Urinary bladder (tissue), 4 donors: ENCODE results near the gene OR8A1. TPM values are rescaled to one million over a fixed set of nuclear protein-coding genes. Genes with fewer than 3 reads are reported as not detected.

Experiments used
- DNase-seq: peaks from one replicate; pipeline ENCODE4 v3.0.0-alpha.2; 2015; ENCODE audit errors: extremely low spot score
- H3K27ac ChIP-seq: one replicate; pipeline ENCODE4 v1.5.1; 2013; ENCODE audit warnings: low read depth, mild to moderate bottlenecking, moderate library complexity
- H3K36me3 ChIP-seq: one replicate; pipeline ENCODE4 v1.6.1; 2013; ENCODE audit warnings: mild to moderate bottlenecking, moderate library complexity; ENCODE audit not compliant: insufficient read depth
- H3K4me1 ChIP-seq: one replicate; pipeline ENCODE4 v1.6.1; 2013; ENCODE audit warnings: mild to moderate bottlenecking, moderate library complexity; ENCODE audit not compliant: insufficient read depth
- H3K4me3 ChIP-seq: one replicate; pipeline ENCODE4 v1.5.1; 2013; ENCODE audit warnings: low read depth, low read length
- WGBS: extraction: QIAGEN DNeasy Blood & Tissue Kit; methylation state at CpG from one replicate; pipeline ENCODE4 v1.1.7; 2013; 5-methylcytosine and 5-hydroxymethylcytosine counted together
- polyA plus RNA-seq: library from polyadenylated mRNA; stranded (reverse); fragments of 200-250 nt; gene quantifications from one replicate; pipeline ENCODE4 v1.2.3, GENCODE V29; 2013
- total RNA-seq: library from RNA; depleted of rRNA; stranded (reverse); fragments of >200 nt; gene quantifications from one replicate; pipeline ENCODE4 v1.2.3, GENCODE V29; 2014
- donor health status: healthy with polysubstance abuse.
- donor health status: healthy.

The OR8A1 gene
- total RNA-seq (not detected), polyA plus RNA-seq (not detected)

GRCh38 chr11:124569697-124570096 lies at the start of gene OR8A1:
TSS of gene OR8A1 (plus strand) at chr11:124569997. CDS start at chr11:124570120, 123 bp downstream.
- Histone ChIP-seq H3K4me1 (no peaks in the 10 kb centered on the region), H3K36me3 (no peaks in the 10 kb centered on the region), H3K4me3 (no peak within 1 kb of the TSS), H3K27ac (no peak within 1 kb of the TSS)
- WGBS = 42% methylated on average over 4 of the region's 4 CpGs
- no peak for DNase-seq

GRCh38 chr11:124520550-124520854 lies 49.3 kb upstream of the OR8A1 start:
- H3K27ac ChIP-seq = no peak overlapping the region
- 71% methylated on average over 1 of the region's 1 CpG for WGBS
- DNase-seq = no peak
- H3K4me3 ChIP-seq = no peak overlapping the region
- no peaks in the 10 kb centered on the region for H3K36me3 ChIP-seq
- H3K4me1 ChIP-seq = no peaks in the 10 kb centered on the region

GRCh38 chr11:124533626-124534025 lies 36.2 kb upstream of the OR8A1 start:
- no peak overlapping the region for H3K27ac ChIP-seq
- no peak overlapping the region for H3K4me3 ChIP-seq
- H3K36me3 ChIP-seq = no peaks in the 10 kb centered on the region
- 41% methylated on average over 2 of the region's 2 CpGs for WGBS
- H3K4me1 ChIP-seq = no peaks in the 10 kb centered on the region
- no peak for DNase-seq

DNA sequence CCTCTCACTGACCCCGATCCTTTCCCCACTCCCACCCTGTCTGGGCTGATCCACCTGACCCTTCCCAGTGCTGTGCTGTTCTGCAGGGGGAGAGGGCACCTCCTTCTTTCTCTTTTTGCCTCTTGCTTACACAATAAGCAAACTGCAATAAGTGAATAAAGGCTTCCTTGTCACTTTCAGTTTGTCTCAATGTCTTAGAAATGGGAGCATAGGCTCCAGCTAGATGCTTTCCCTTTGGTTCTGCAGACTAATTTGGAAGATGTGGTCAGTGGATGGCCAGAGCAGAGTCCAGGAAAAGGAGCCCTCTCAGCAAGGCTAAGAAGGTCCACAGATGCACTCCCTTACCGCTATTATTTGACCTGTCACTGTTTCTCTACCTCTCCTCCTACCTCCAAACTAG lies 35.7 kb upstream of the OR8A1 start:
- H3K4me3 ChIP-seq = no peak overlapping the region
- WGBS = 77% methylated on average over 2 of the region's 2 CpGs
- no peak overlapping the region for H3K27ac ChIP-seq
- no peak for DNase-seq
- H3K36me3 ChIP-seq = no peaks in the 10 kb centered on the region
- no peaks in the 10 kb centered on the region for H3K4me1 ChIP-seq

DNA sequence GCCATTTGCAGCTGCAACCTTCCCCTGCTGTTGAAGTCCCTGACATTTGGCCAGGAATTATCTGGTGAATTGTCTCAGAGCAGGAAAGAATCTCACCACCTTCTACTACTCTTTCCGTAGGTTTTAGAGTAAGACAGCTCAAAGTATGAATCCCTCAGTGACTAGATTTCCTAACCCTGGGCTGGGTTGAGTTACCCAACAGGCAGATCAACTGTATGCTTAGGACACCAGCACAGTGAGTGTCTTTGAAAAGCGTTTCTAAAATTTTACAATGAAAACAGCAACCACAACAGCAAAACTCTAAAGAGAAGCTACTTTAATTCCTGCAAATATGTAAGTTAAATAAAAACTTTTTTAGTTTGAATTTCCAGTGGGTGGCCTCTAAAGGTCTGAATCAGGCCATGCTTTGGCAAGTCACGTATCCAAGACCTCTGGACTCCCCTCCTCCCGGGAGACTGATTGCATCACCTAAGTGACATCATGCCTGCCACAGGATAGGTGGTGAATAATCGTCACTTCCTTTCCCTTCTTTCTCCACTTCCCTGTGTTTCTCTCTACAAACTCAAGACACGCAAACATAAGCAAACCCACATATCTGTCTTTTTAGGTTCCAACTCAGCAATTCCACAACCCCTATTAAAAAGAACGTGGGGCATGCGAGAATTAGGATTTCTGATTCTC lies 34.1 kb upstream of the OR8A1 start:
- Histone ChIP-seq H3K27ac (no peak overlapping the region), H3K4me1 (no peaks in the 10 kb centered on the region), H3K36me3 (no peaks in the 10 kb centered on the region), H3K4me3 (no peak overlapping the region)
- WGBS = 80% methylated on average over 8 of the region's 8 CpGs
- no peak for DNase-seq

DNA sequence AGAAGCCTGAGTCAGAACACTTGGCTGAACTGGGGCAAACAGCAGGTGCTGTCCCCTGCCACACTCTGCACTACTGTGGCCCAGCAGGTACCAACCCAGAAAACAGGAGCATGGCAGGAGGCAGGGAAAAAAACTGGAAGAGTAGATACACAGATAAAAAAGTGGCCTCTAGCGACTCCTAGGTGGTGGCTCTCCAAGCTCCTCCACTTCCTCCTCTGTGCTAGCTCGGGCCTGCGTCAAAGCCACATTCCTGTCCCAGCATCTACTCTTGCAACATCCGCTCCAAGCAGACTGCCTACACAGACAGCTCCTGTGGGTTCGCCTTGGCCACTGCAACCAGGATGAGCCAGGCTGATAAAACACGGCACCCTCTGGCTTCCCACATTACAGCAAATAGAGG lies 33.3 kb upstream of the OR8A1 start:
- H3K27ac ChIP-seq = no peak overlapping the region
- H3K4me1 ChIP-seq = no peaks in the 10 kb centered on the region
- DNase-seq = no peak
- 42% methylated on average over 6 of the region's 6 CpGs for WGBS
- no peak overlapping the region for H3K4me3 ChIP-seq
- peaks cover 2% of the 10 kb centered on the region for H3K36me3 ChIP-seq

DNA sequence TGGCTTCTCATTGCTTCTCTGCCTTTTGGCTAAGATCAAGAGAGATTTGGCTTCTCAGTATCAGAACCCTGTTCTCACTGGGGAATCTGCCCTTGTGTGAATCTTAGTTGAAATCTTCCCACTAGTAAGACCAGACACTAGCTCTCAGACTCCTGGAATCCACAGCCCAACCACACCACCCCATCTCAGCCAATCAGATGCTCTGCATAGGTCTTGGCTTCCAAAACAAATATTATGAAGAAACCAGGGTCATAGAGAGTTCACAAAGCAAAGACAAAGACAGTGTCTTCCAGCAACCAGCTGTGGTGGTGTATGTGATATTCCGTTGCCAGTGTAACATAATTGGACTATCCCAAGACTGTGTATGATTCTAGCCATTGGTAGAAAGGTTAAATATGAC lies 31.8 kb upstream of the OR8A1 start:
- 46% methylated on average over 1 of the region's 1 CpG for WGBS
- Histone ChIP-seq H3K4me3 (no peak overlapping the region), H3K27ac (no peak overlapping the region), H3K36me3 (peaks cover 2% of the 10 kb centered on the region), H3K4me1 (no peaks in the 10 kb centered on the region)
- no peak for DNase-seq

GRCh38 chr11:124541204-124541603 lies 28.6 kb upstream of the OR8A1 start:
- DNase-seq = no peak
- 79% methylated on average over 6 of the region's 6 CpGs for WGBS
- Histone ChIP-seq H3K4me3 (no peak overlapping the region), H3K4me1 (no peaks in the 10 kb centered on the region), H3K36me3 (peaks cover 2% of the 10 kb centered on the region), H3K27ac (no peak overlapping the region)

DNA sequence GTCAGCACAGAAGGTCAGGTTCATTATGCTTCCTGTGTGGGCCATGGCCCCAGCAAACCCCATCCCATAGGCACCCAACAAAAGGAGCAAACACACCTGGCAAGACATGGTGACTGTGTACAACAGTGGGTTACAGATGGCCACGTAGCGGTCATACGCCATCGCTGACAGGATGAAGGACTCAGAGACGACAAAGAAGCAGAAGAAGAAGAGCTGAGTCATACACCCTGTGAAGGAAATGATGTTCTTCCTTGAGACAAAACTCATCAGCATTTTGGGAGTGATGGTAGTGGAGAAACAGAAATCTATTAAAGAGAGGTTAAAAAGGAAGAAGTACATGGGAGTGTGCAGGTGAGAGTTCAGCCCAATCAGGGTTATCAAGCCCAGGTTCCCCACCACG lies 26.7 kb upstream of the OR8A1 start:
- 87% methylated on average over 6 of the region's 6 CpGs for WGBS
- Histone ChIP-seq H3K4me1 (no peaks in the 10 kb centered on the region), H3K36me3 (peaks cover 2% of the 10 kb centered on the region), H3K4me3 (no peak overlapping the region), H3K27ac (no peak overlapping the region)
- DNase-seq = no peak

- DNase-seq = no peak
- H3K27ac ChIP-seq = no peak within 1 kb of the TSS
- H3K4me3 ChIP-seq = no peak within 1 kb of the TSS
- H3K4me1 ChIP-seq = no peaks in the 10 kb centered on the region
- peaks cover 2% of the 10 kb centered on the region for H3K36me3 ChIP-seq
- 85% methylated on average over 5 of the region's 5 CpGs for WGBS
Measured at GRCh38 chr11:124543554-124543953, 26.2 kb upstream of the OR8A1 start, which contains the start of gene OR8B12. TSS of gene OR8B12 (minus strand) at chr11:124543654. CDS start at chr11:124543654, 0 bp downstream.

GRCh38 chr11:124551189-124551588 lies 18.6 kb upstream of the OR8A1 start:
- no peaks in the 10 kb centered on the region for H3K36me3 ChIP-seq
- H3K4me3 ChIP-seq = no peak overlapping the region
- H3K27ac ChIP-seq = no peak overlapping the region
- WGBS = 76% methylated on average over 6 of the region's 6 CpGs
- no peak for DNase-seq
- H3K4me1 ChIP-seq = no peaks in the 10 kb centered on the region

- H3K4me1 ChIP-seq = no peaks in the 10 kb centered on the region
- H3K4me3 ChIP-seq = no peak overlapping the region
- no peak overlapping the region for H3K27ac ChIP-seq
- no peaks in the 10 kb centered on the region for H3K36me3 ChIP-seq
- 87% methylated on average over 4 of the region's 4 CpGs for whole genome bisulfite sequencing
- no peak for DNase-seq
Measured at GRCh38 chr11:124551987-124552386, 17.8 kb upstream of the OR8A1 start.

DNA sequence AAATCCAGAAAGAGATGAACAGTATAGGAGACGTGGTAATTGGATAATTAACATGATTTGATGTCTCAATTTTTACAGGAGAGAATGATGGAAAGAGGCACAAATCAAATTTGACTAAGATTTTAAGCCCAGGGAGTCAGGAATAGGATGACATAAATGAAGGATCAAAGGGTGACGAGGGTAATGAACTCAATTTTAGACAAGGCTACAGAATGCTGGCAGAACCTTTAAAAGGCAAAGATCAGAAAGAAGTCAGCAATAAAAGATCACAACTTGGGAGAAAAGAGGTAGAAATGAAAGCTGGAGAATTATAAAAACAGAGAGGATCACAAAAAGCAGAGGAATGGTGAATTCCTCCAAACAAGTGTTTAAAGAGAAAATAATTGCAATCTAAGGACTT lies 13.0 kb upstream of the OR8A1 start:
- no peaks in the 10 kb centered on the region for H3K36me3 ChIP-seq
- H3K4me3 ChIP-seq = no peak overlapping the region
- H3K4me1 ChIP-seq = no peaks in the 10 kb centered on the region
- no peak for DNase-seq
- WGBS = 27% methylated on average over 2 of the region's 2 CpGs
- no peak overlapping the region for H3K27ac ChIP-seq

DNA sequence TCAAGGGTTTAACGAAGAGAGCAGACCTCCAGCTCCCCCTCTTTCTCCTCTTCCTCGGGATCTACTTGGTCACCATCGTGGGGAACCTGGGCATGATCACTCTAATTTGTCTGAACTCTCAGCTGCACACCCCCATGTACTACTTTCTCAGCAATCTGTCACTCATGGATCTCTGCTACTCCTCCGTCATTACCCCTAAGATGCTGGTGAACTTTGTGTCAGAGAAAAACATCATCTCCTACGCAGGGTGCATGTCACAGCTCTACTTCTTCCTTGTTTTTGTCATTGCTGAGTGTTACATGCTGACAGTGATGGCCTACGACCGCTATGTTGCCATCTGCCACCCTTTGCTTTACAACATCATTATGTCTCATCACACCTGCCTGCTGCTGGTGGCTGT lies 363 bp downstream of the OR8A1 start:
- WGBS = 75% methylated on average over 7 of the region's 7 CpGs
- no peak for DNase-seq
- no peaks in the 10 kb centered on the region for H3K36me3 ChIP-seq
- H3K27ac ChIP-seq = no peak overlapping the region
- no peaks in the 10 kb centered on the region for H3K4me1 ChIP-seq
- H3K4me3 ChIP-seq = no peak overlapping the region
